Neutrophil (primary cell): ENCODE data around the gene PSAPL1.

Experiments
- H3K27ac ChIP-seq: fragments of 200-600 bp; sonication (generic); 2 replicates; pipeline ENCODE4 v1.5.1; 2016; ENCODE audit warnings: mild to moderate bottlenecking, moderate library complexity
- H3K27me3 ChIP-seq: fragments of 200-600 bp; sonication (generic); 2 replicates; pipeline ENCODE4 v1.6.0; 2016; ENCODE audit warnings: mild to moderate bottlenecking
- H3K36me3 ChIP-seq: fragments of 200-600 bp; sonication (generic); 2 replicates; pipeline ENCODE4 v1.5.1; 2017
- H3K4me1 ChIP-seq, 2 experiments: fragments of 200-600 bp in 1 of 2; sonication (generic) in 1 of 2; 1 replicate in 1 of 2; 2 replicates in 1 of 2; pipeline versions ENCODE4 v1.5.1 to v1.6.1; 2013 to 2016; ENCODE audit warnings: low read depth in 1 of 2, low read length in 1 of 2, mild to moderate bottlenecking in 1 of 2, moderate library complexity in 1 of 2; ENCODE audit not compliant: control insufficient read depth in 1 of 2, insufficient read depth in 1 of 2
- H3K4me3 ChIP-seq, 2 experiments: fragments of 200-600 bp in 1 of 2; sonication (generic) in 1 of 2; 1 replicate in 1 of 2; 2 replicates in 1 of 2; pipeline ENCODE4 v1.5.1; 2013 to 2016; ENCODE audit warnings: low read depth in 1 of 2, low read length in 1 of 2, mild to moderate bottlenecking in 1 of 2, moderate library complexity in 1 of 2
- H3K9me3 ChIP-seq: fragments of 200-600 bp; sonication (generic); 2 replicates; pipeline ENCODE4 v1.5.1; 2016
- TF ChIP-seq, protein P1 (sequence below): fragments of 200-600 bp; sonication (generic); IDR thresholded peaks from 2 replicates; pipeline ENCODE4 v1.5.1; 2016; ENCODE audit warnings: antibody characterized with exemption

Gene PSAPL1

DNA sequence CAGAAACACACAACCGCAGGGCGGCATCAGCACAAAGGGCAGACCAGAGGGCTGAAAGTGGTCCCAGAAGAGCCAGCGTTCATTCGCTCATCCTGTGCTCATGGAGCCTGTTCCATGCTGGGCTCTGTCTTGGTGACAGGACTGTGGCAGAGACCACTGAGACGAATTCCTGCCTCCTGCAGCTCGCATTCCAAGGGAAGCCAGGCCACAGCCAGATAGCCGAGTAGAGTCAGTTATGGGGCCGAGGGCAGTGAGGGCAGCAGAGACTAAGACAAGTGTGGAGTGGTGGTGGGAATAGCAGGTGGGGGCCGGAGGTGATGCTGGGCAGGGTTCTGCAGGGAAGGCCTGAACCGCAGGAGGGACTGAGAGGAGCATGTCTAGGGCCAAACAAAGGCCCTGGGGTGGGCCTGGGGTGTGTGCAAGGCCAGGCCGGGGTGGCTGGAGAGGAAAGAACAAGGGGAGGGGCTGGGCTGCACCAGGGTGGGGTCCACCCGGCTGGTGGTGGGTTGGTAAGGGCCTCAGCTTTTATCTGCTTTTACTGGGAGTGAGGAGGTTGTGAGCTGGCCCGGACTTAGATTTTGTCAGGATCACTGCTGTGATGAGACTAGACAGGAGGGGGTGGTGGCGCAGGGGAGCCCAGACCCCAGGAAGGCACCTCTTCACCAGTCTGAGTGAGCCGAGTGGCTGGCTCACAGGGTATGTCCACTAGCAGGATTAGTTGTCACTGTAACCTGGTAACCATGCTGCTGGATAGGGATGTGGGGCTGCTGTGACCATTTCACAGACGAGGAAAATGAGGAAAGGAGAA, 6.3 kb downstream of the PSAPL1 start:
- H3K27ac ChIP-seq: no peak overlapping the region
- H3K9me3 ChIP-seq: no peaks in the 10 kb centered on the region
- no peak overlapping the region for H3K4me3 ChIP-seq
- no peaks in the 10 kb centered on the region for H3K36me3 ChIP-seq
- H3K4me1 ChIP-seq: no peaks in the 10 kb centered on the region
- no peaks in the 10 kb centered on the region for H3K27me3 ChIP-seq
- TF ChIP-seq, protein P1, sequence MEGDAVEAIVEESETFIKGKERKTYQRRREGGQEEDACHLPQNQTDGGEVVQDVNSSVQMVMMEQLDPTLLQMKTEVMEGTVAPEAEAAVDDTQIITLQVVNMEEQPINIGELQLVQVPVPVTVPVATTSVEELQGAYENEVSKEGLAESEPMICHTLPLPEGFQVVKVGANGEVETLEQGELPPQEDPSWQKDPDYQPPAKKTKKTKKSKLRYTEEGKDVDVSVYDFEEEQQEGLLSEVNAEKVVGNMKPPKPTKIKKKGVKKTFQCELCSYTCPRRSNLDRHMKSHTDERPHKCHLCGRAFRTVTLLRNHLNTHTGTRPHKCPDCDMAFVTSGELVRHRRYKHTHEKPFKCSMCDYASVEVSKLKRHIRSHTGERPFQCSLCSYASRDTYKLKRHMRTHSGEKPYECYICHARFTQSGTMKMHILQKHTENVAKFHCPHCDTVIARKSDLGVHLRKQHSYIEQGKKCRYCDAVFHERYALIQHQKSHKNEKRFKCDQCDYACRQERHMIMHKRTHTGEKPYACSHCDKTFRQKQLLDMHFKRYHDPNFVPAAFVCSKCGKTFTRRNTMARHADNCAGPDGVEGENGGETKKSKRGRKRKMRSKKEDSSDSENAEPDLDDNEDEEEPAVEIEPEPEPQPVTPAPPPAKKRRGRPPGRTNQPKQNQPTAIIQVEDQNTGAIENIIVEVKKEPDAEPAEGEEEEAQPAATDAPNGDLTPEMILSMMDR: no peak

DNA sequence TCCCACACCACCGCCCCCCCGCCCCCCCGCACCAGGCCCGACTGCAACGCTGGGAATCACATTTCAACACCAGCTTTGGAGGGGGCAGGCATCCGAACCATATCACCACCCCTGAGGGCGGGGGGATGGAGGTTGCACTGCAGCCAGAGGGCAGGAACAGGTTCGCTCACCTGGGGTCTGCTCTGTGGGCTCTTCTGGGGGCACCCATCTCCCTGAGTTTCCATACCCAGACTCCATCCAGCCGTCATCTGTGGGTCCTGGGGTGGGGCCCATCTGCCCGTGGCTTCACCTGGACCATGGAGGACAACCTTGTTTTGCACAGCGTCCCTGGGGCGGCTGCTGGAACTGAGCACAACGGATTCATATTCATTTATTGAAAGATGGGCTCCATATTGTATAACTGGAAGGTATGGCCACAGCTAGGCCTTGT, 6.9 kb downstream of the PSAPL1 start:
- H3K36me3 ChIP-seq: no peaks in the 10 kb centered on the region
- H3K27ac ChIP-seq: no peak overlapping the region
- H3K4me1 ChIP-seq: no peaks in the 10 kb centered on the region
- no peaks in the 10 kb centered on the region for H3K27me3 ChIP-seq
- TF ChIP-seq, protein P1: no peak
- no peak overlapping the region for H3K4me3 ChIP-seq
- no peaks in the 10 kb centered on the region for H3K9me3 ChIP-seq

DNA sequence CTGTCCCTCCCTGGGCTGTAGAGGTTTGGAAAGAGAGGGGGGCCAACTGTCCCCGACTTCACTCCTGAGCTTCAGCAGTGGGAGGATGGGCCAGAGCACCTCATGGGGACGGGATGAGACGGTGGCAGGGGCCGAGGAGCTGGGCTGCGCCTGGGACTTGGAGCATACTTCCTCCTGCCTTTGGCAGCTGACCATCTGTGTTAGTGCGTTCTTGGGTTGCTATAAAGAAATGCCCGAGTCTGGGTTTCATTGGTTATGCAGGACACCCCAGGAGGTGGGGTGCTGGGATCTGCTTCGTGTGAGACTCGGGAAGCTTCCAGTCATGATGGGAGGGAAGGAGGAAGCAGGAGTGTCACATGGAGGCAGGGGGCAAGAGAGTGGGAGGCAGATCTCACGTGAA, 7.4 kb downstream of the PSAPL1 start:
- H3K36me3 ChIP-seq: no peaks in the 10 kb centered on the region
- H3K27ac ChIP-seq: no peak overlapping the region
- H3K4me1 ChIP-seq: no peaks in the 10 kb centered on the region
- H3K9me3 ChIP-seq: no peaks in the 10 kb centered on the region
- H3K4me3 ChIP-seq: no peak overlapping the region
- H3K27me3 ChIP-seq: no peaks in the 10 kb centered on the region
- TF ChIP-seq, protein P1: no peak

DNA sequence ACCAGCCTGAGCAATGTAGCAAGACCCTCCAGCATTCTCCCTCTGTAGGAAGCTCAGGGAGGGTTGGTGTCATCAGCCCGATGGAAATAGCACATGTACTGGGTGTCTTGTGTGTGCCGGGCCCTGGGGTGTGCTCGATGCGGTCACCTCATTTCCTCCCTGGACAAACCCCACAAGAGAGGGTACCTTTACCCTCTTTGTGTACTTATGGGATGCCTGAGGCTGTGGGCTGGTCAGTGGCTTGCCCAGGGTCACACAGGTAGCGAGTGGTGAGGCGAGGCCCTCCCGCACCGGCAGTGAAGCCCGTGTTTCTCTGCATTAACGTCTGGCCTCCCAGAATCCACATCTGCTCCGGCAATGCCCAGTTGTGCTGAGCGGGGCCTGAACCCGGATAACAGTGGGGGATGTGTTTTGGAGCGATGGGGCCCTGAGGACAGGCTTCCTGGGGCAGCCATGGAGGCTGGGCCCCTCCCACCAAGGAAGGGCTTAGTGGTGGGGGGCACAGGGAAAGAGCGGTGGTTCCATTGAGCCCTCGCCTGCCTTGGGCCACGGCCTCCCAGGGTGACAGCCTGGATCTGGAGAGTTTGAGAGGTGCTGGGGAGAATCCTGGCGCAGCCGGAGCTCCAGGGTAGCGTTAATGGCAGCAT, 8.1 kb downstream of the PSAPL1 start:
- no peaks in the 10 kb centered on the region for H3K27me3 ChIP-seq
- no peak overlapping the region for H3K27ac ChIP-seq
- H3K4me1 ChIP-seq: no peaks in the 10 kb centered on the region
- no peaks in the 10 kb centered on the region for H3K9me3 ChIP-seq
- no peaks in the 10 kb centered on the region for H3K36me3 ChIP-seq
- H3K4me3 ChIP-seq: no peak overlapping the region
- TF ChIP-seq, protein P1: no peak

DNA sequence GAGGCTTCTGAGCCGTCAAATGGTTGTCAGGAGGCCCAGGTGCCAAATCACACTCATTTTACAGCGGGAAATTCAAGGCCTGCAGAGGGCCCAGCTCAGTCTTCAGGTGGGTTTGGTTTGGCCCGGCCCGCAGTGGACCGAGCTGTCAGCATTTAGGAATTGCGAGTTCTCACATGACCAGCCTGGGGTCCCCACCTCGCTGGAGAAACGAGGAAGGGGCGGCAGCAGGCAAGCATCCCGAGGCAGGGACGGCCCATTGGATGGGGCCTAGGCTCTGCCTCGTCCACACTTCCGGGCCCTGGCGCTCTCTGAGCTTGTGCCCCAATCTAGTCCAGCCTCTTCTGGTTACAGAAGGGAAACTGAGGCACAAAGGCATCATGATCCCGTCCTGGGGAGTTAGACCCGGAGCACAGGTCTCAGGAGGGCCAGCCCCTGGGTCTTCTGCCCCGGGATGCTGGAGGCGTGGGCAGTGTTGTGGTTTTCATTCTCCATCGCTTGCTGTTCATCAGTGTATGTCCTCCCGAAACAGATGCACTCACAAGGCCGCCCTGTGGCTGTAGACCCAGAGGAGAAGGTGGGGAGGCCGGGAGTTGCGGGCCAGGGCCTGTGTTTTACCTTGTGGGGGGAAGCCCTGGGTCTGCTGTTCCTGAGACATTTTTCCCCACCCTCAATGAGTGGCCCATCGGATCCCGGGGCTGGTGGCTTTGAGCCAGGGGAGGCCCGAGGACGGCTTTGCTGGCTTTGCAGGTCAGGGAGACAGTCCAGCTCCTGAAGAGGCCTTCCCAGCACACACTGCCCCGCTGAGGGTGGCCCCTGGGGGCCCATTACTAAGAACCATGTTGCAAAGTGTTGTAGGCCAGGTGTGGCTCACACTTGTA, 8.9 kb downstream of the PSAPL1 start:
- Histone ChIP-seq H3K4me1 (no peaks in the 10 kb centered on the region), H3K27me3 (no peaks in the 10 kb centered on the region), H3K27ac (no peak overlapping the region), H3K36me3 (no peaks in the 10 kb centered on the region), H3K9me3 (no peaks in the 10 kb centered on the region), H3K4me3 (no peak overlapping the region)
- TF ChIP-seq, protein P1: no peak
